ENCODE data around the gene SPPL3. TPM values are rescaled to one million over a fixed set of nuclear protein-coding genes. Genes with fewer than 3 reads are reported as not detected.

SPPL3 gene
- total and polyA plus RNA-seq, 2 experiments from 2014 or later: 10.9 to 27.8 TPM

- H3K9me2 ChIP-seq (ENCODE audit: insufficient read depth): no peaks in the 10 kb centered on the region; the same call in 1 of the 2 replicates
- Mint-ChIP-seq H3K4me3 (no peak overlapping the region), H3K9me3 (peaks cover 2% of the 10 kb centered on the region; the same call in 2 of the 3 replicates), H3K4me1 (peaks cover 23% of the 10 kb centered on the region), H3K27ac (no peak overlapping the region), H3K27me3 (ENCODE audit: insufficient read depth, low read depth, poor library complexity) (peaks cover 2% of the 10 kb centered on the region), H3K36me3 (ENCODE audit: low read depth) (peaks cover 6% of the 10 kb centered on the region)
- no peak overlapping the region for H3K27ac ChIP-seq (ENCODE audit: low read depth)
- H3K4me1 ChIP-seq (ENCODE audit: insufficient read depth): peaks cover 16% of the 10 kb centered on the region
- H3K27me3 ChIP-seq (ENCODE audit: insufficient read depth): no peaks in the 10 kb centered on the region
- peaks cover 7% of the 10 kb centered on the region; the same call in 1 of the 2 replicates for H4K20me1 ChIP-seq (replicated peaks; ENCODE audit: insufficient read depth)
- no peak overlapping the region for H3K4me3 ChIP-seq
- no peak overlapping the region for H3K4me2 ChIP-seq
- no peak for TF ChIP-seq STAT1 (IDR thresholded peaks at IDR 0.05; ENCODE audit: unreplicated experiment)
- ATAC-seq (no peak), DNase-seq (ENCODE audit: low spot score) (no peak)
- no peak overlapping the region for H2AFZ ChIP-seq
- H3F3A ChIP-seq (replicated peaks; ENCODE audit: low read depth): no peaks in the 10 kb centered on the region; the same call in 1 of the 2 replicates
- peaks cover 76% of the 10 kb centered on the region for H3K79me2 ChIP-seq (replicated peaks; ENCODE audit: insufficient read depth)
- no peaks in the 10 kb centered on the region for H3K36me3 ChIP-seq (ENCODE audit: insufficient read depth)
These were observed 77.8 kb downstream of the SPPL3 start for GRCh38 chr12:120826335-120826734.

DNA sequence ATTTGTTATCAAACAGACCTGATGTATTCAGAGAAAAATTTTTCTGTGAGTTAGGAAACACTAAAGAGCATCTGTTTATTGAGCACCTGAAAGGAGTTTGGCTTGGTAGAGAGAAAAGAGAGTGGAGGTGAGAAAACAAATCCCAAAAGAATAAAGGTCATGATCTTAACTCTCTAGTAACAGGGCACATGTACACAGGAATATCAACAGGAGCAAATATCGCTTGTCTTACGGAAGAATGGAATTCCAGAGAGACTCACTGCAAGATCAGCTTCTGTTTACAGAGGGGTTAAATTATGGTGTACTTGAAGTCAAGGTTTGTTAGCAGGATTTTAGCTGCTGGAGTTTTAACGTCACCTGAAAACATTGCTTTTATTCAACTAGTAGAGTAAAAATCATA lies 78.8 kb downstream of the SPPL3 start:
- Histone ChIP-seq H3K36me3 (ENCODE audit: insufficient read depth) (no peaks in the 10 kb centered on the region), H3K9me2 (ENCODE audit: insufficient read depth) (no peaks in the 10 kb centered on the region), H3K4me2 (no peak overlapping the region), H3K79me2 (replicated peaks; ENCODE audit: insufficient read depth) (peaks cover 76% of the 10 kb centered on the region), H3K4me1 (ENCODE audit: insufficient read depth) (peaks cover 16% of the 10 kb centered on the region), H3K27me3 (ENCODE audit: insufficient read depth) (no peaks in the 10 kb centered on the region), H2AFZ (no peak overlapping the region), H3F3A (replicated peaks; ENCODE audit: low read depth) (no peaks in the 10 kb centered on the region), H4K20me1 (replicated peaks; ENCODE audit: insufficient read depth) (0 out of 2 replicates have a peak, but pooled peaks cover 4% of the 10 kb centered on the region), H3K4me3 (no peak overlapping the region), H3K27ac (ENCODE audit: low read depth) (no peak overlapping the region)
- Mint-ChIP-seq H3K4me1 (peaks cover 19% of the 10 kb centered on the region), H3K36me3 (ENCODE audit: low read depth) (no peaks in the 10 kb centered on the region; the same call in 1 of the 3 replicates), H3K27me3 (ENCODE audit: insufficient read depth, low read depth, poor library complexity) (peaks cover 2% of the 10 kb centered on the region), H3K9me3 (peaks cover 2% of the 10 kb centered on the region; the same call in 2 of the 3 replicates), H3K27ac (no peak overlapping the region; the same call in 1 of the 2 replicates), H3K4me3 (no peak overlapping the region)
- ATAC-seq: no peak
- DNase-seq (ENCODE audit: low spot score): no peak
- TF ChIP-seq, protein P1, sequence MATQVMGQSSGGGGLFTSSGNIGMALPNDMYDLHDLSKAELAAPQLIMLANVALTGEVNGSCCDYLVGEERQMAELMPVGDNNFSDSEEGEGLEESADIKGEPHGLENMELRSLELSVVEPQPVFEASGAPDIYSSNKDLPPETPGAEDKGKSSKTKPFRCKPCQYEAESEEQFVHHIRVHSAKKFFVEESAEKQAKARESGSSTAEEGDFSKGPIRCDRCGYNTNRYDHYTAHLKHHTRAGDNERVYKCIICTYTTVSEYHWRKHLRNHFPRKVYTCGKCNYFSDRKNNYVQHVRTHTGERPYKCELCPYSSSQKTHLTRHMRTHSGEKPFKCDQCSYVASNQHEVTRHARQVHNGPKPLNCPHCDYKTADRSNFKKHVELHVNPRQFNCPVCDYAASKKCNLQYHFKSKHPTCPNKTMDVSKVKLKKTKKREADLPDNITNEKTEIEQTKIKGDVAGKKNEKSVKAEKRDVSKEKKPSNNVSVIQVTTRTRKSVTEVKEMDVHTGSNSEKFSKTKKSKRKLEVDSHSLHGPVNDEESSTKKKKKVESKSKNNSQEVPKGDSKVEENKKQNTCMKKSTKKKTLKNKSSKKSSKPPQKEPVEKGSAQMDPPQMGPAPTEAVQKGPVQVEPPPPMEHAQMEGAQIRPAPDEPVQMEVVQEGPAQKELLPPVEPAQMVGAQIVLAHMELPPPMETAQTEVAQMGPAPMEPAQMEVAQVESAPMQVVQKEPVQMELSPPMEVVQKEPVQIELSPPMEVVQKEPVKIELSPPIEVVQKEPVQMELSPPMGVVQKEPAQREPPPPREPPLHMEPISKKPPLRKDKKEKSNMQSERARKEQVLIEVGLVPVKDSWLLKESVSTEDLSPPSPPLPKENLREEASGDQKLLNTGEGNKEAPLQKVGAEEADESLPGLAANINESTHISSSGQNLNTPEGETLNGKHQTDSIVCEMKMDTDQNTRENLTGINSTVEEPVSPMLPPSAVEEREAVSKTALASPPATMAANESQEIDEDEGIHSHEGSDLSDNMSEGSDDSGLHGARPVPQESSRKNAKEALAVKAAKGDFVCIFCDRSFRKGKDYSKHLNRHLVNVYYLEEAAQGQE (IDR thresholded peaks at IDR 0.05; ENCODE audit: unreplicated experiment): no peak
- TF ChIP-seq ZNF331 (CRISPR knock-in tag; IDR thresholded peaks at IDR 0.05; ENCODE audit: low read depth) (no peak), ZNF114 (CRISPR knock-in tag; IDR thresholded peaks at IDR 0.05) (no peak), CREB1 (CRISPR knock-in tag; IDR thresholded peaks at IDR 0.05; ENCODE audit: low read depth) (no peak)
- TF ChIP-seq, protein P2, sequence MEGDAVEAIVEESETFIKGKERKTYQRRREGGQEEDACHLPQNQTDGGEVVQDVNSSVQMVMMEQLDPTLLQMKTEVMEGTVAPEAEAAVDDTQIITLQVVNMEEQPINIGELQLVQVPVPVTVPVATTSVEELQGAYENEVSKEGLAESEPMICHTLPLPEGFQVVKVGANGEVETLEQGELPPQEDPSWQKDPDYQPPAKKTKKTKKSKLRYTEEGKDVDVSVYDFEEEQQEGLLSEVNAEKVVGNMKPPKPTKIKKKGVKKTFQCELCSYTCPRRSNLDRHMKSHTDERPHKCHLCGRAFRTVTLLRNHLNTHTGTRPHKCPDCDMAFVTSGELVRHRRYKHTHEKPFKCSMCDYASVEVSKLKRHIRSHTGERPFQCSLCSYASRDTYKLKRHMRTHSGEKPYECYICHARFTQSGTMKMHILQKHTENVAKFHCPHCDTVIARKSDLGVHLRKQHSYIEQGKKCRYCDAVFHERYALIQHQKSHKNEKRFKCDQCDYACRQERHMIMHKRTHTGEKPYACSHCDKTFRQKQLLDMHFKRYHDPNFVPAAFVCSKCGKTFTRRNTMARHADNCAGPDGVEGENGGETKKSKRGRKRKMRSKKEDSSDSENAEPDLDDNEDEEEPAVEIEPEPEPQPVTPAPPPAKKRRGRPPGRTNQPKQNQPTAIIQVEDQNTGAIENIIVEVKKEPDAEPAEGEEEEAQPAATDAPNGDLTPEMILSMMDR (conservative IDR thresholded peaks at IDR 0.05; ENCODE audit: low read depth in 2 of 2): no peak

Data from GM23338 (cell line).